Endometrial microvascular endothelial cells (primary cell): ENCODE results near the gene CBARP. TPM values are rescaled to one million over a fixed set of nuclear protein-coding genes. Genes with fewer than 3 reads are reported as not detected.
"Not testable (repeated sequence)": the region's sequence is repeated elsewhere in the genome, so short reads cannot be mapped to it uniquely, and the experiment has no call there.

Experiments
- in situ Hi-C: cut with HindIII; loops from 2 replicates; pipeline ENCODE4 v1.10.0; 2017; ENCODE audit warnings: low sequenced_read_pairs, low pct_unique_long_range_greater_than_20kb; ENCODE audit errors: inconsistent ontology term
- total RNA-seq: library from RNA; depleted of rRNA; stranded (reverse); fragments of >200 nt; gene quantifications from one replicate; pipeline ENCODE4 v1.2.3, GENCODE V29; 2015; ENCODE audit errors: inconsistent ontology term

Gene CBARP
- total RNA-seq, 1 donor from 2014 or later: 0.74 TPM

DNA sequence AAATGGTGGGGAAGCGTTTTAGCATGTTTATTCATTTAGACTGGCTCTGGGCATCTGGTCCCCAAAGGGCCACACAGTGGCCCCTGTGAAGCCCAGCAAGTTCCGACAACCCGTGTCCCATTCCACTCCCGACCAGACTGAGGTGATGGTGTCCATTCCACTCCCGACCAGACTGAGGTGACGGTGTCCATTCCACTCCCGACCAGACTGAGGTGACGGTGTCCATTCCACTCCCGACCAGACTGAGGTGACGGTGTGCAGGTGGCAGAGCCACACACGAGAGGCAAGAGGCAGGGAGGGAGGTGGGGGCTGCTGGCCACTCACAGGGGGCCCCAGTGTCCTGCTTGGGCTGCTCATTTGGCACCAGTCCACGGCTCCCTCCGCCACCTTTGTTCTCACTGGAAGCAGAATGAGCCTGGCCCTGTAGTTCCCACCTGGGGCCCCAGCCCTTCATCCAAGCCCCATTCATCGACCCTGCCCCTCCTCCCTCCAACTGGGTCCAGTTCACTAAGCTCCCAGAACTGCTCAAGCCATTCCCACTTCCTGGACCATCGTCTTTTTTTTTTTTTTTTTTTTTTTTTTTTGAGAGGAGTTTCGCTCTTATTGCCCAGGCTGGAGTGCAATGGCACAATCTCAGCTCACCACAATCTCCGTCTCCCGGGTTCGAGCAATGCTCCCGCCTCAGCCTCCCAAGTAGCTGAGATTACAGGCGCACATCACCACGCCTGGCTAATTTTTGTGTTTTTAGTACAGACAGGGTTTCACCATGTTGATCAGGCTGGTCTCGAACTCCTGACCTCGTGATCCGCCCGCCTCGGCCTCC lies 8.7 kb upstream of the CBARP start:
- in situ Hi-C loops: not testable (repeated sequence)

DNA sequence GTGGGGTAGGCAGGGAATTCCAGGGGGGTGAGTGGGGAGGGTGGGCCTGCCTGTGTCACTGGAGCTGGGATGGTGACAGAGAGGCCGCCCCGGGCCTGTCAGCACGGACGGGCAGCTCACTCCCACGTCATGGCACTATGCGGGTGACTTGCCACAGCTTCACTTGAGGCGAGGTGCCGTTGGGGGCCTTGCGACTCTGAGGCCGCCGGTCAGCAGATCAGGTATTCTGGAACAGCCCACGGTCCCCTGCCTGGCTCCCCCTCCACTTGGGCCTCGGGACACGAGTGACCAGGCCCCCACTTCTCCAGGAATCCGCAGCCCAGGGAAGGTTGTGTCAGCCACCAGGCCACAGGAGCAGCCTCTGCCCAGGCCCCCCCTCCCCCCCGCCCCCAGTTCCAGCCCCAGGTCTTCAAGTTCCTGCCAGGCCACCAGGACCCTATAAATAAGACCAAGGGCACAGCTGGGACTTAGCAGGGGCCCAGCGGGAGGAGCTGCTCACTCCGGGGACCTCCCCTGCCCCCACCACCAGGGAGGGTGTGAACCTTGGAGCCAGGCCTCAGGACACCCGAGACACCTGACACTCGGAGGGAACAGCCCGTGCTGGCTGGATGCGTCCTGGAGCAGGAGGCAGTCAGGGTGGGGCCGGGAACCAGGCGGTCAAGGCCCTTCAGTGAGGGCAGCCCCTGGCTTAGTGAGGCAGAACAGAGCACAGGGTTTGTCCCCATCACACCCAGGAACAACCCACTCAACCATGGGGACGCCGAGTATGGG lies 7.9 kb upstream of the CBARP start:
- in situ Hi-C loops: no loop called here

DNA sequence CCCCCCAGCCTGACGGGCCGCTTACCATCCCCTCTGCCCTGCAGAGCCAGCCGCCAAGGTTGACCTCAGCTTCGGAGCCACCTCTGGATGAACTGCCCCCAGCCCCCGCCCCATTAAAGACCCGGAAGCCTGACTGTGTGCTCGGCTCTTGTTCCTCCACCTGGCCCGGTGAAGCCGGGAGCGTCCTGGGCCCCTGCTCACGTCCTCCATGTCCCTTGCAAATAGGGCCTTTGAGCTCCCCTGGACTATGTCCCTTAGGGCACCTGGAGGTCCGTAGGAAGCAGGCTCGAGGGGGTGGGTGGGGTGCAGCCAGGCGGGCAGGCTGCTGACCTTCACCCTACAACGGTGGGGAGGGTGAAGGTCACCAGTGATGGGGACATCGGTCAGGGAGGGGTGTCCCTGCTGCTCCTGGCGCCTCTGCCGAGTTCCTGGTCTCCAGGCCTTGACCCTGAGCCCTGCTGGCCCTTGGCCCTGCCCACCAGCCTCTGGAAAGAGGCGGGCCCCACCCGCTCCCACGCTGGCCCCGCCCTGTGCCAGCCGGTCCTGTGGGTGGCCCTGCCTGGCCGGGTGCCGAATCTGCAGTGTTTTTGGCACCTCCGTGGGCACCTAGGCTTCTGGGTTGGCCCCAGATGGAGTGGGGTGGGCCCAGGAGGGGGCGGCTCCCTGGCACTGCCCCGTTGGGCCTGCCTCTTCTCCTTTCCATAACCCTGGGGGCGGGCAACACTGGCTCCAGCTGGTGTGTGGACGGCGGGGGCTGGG lies 7.1 kb upstream of the CBARP start:
- in situ Hi-C loops: no loop called here

DNA sequence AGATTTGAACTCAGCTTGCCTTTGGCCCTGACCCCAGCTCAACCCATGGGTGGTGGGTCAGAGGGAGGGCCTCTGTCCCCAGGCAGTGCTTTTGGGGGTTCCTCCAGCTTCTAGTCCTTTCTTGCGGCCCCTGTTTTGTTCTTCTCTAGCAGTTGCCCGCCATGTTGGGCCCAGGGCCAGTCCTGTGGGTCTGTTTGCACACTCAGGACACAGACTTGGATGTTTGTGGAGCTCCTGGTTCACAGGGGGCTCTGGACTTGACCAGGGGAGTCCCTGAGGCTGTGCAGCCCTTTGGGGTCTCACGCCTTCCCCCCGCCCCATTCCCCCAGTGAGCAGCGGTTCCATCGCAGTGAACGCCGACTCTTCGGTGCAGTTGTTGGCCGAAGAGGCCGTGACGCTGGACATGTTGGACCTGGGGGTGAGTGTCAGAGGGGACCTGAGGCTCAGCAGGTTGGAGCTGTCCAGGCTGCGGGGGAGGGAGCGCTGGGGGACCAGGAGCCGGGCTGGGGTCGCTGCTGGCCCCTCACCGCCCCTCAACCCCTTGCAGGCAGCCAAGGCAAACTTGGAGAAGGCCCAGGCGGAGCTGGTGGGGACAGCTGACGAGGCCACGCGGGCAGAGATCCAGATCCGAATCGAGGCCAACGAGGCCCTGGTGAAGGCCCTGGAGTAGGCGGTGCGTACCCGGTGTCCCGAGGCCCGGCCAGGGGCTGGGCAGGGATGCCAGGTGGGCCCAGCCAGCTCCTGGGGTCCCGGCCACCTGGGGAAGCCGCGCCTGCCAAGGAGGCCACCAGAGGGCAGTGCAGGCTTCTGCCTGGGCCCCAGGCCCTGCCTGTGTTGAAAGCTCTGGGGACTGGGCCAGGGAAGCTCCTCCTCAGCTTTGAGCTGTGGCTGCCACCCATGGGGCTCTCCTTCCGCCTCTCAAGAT lies 6.2 kb upstream of the CBARP start:
- in situ Hi-C loops: no loop called here

- in situ Hi-C loops: no loop called here
These were observed 3.8 kb upstream of the CBARP start, which contains the start of gene ATP5F1D for GRCh38 chr19:1241417-1242095. ATP5F1D (plus strand) TSS chr19:1241751; CDS start chr19:1241851, 100 bp downstream.

DNA sequence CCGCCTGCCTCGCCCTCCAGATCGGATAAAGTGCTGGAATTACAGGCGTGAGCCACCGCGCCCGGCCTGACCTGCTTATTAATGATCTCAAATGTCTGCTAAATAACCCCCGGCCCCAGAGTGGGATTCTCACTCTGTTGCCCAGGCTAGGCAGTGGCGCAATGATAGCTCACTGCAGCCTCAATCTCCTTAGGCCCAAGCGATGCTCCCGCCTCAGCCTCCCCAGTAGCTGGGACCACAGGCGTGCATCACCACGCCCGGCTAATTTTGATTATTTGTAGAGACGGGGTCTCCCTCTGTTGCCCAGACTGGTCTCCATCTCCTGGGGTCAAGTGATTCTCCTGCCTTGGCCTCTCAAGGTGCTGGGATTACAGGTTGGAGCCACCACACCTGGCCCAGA lies 3.1 kb upstream of the CBARP start:
- in situ Hi-C loops: no loop called here

DNA sequence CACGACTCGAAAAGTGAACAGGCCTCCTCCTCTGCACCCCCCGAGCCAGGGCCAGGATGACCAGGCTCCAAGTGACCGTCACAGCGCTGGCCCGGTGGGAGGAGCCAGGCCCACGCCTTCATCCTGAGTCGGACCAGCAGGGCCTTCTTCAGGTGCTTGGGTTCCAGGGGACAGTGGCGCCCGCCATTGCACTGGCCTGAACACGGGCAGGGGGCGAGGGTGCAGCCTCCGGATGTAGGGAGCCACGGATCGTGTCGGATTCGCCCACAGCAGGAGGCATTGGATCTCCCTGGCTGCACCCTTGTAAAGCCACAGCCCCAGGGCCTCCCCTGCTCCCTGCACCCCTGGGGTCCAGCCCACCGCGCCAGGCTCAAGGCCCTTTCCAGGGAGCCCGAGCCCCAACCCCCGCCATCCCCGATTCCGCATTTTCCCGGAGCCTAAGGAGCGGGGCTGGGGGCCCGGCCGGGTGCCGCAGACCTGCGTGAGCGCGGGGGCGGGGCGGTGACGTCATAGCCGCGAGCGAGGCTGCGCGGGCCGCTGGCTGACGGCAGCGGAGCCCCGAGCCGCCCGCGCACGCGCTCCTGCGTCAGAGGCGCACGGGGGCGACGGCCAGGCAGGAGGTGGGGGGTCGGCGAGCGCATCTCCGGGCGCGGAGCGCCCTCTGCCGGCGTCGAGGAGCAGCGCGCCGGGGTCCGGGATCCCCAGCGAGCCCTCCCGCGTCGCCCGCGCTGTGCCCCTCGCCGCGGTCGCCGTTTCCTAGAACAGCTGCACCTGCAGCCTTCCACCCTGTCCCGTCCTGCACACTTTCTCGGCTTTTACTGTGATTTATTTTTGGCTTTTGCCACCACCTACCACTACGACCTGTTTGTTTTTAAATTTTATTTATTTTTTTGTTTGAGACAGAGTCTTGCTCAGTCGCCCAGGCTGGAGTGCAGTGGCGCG lies 2.3 kb upstream of the CBARP start:
- in situ Hi-C loops: no loop called here

DNA sequence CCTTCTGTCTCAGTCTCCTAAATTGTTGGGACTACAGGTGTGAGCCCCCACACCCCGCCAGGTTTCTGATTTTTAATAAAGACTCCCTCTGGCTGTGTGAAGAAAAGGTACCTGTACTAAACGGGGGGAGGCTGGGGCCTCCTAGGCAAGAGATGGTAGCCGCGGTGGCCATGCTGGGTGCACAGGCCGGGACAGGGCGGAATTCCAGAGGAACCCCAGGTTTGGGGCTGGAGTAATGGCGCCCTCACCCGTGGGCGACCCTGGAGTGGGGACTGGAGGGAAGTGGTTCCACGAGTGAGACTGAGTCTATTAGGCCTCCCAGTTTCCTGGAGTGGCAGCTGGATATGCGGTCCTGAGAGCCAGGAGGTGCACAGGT lies 1.6 kb upstream of the CBARP start:
- in situ Hi-C loops: no loop called here

DNA sequence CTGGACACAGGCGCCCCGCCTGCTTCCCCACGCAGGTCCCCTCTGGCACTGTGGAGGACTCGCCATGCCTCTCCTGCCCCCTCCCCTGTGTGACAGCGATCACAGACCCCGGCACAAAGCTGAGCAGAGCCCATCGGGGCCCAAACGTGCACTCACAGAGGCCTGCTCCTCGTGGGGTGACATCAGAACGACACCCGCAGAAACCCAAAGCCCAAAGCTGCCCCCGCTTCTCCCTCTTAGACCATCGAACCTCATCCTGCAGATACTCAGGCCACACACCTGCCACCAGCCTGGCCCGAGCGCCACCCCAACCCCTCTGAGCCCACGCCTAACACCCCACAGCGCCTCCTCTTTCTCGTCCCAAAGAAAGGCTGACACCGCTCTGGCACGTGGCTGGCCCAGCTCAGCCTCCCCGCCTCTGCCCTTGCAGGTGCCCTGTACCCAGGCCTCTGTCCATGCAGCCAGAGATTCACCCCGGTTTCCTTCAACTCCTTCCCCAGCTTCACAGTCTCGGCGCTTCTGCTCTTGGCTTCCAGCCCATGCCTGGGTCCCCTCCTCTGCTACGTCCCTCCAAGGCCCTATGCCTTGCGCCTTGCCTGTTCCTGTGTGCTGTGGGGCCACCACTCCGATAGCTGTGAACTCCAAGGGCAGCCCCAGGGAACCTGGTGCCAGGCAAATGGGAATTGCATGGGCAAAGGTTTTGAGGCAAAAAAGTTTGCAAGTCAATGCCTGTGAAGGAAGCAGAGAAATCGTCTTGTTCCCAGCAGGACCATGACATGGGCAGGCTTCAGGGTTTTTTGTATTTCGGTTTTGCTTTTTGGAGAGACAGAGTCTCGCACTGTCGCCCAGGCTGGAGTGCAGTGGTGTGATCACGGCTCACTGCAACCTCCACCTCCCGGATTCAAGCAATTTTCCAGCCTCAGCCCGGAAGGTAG lies 831 bp upstream of the CBARP start:
- in situ Hi-C loops: no loop called here

DNA sequence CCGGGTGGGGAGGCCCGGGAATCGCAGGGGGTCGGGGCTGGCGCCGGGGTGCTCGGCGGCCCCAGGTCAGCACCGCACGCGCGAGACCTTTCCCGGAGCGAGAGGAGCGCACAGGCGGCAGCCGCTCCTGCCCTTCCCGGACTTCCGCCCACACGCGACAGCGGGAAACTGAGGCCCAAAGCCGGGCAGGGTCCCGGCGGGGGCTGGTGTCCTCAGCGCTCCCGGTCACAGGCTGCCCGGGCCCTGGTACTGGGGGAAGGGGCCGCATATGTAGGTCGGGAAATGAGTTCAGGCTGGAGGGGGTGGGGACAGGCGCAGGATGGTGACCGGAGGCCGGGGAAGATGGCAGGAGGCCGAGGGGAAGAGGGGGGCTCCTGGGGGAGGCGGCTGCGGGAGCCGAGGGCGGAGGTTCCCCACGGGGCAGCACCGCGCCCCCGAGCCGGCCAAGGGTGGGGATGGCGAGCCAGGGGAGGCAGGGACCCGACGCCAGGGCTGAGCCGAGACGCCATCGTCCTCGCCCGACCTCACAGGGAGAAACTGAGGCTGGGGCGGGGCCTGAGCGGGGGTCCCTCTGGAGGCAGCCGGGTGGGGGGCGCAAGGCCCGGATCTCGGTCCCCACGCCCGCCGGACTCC lies 662 bp downstream of the CBARP start:
- in situ Hi-C loops: no loop called here

DNA sequence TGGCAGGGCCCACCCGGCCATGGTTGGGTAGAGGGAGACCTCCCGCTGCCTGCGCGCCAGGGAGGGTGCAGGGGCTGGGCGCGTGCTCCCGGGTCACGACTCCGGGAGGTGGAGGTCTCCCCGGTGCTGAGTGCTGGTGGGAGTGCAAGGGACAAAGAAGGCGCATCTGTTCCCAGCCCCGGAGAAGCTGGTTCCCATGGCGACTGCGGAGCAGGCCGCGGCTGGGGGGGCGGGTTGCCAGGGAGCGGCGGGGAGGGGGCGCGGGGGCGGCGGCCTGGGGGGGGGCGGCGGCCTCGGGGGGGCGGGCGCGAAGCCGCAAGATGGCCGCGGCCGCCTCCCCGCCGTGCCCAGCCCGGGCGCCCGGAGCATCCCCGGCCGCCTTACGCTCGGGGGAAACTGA lies 1.2 kb downstream of the CBARP start:
- in situ Hi-C loops: no loop called here

DNA sequence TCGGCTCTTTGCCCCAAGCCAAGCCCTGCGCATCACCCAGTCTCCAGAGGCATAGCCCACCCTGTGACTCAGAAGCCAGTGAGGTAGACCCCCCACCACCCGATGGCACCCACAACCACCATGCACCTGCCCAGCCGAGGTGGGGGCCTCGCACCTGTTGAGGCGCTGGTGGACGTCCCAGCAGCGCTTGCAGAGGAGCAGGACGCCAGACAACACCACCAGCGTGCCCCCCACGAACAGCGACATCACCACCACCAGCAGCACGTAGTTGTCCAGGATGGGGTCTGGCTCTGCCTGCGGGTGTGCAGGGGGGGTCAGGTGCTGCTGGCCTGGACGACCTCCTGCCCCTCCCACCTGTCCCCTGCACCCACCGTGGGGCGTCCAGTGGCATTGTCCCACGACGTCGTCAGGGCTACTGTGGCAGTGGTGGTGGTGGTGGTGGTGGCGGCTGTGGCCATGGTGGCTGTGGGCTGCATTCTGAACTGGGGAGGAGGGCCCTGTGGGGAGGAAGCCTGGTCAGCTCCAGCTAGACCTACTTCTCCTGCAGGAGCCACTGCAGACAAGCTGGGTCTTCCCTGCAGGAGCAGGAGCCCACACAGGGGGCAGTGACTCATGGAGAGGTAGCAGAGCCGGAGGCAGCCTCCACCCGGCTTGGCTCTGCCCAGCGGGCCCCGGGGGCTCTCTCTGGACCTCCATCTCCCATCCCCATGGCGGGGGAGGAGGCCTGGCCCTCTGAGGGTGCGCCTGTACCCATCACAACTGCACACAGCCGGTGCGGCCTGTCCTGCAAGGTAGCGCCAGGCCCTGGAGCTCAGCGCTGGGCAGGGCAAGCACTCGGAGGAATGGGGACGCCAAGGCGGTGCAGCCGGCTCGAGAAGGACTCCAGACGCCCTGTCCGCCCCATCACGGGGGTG lies 1.9 kb downstream of the CBARP start:
- in situ Hi-C loops: no loop called here

DNA sequence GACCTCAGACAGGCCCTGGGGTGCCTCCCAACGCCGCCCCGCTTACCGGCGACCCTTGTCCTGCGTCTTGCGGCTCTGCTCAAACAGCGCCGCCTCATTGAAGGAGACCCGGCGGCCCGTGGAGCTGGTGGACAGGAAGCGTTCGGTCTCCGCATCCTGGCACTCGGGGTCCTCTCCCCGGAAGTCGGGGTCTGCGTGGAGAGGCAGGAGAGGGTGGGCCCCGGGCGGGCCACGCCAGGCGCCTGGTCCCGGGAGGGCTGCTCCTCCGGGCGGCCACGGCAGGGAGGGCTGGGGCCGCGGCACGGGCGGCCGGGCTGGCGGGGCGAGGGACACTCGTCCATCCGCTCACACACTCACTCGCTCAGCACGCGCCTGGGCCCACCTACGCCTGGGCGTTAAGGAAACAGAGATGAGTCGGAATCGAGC lies 2.8 kb downstream of the CBARP start:
- in situ Hi-C loops: no loop called here

DNA sequence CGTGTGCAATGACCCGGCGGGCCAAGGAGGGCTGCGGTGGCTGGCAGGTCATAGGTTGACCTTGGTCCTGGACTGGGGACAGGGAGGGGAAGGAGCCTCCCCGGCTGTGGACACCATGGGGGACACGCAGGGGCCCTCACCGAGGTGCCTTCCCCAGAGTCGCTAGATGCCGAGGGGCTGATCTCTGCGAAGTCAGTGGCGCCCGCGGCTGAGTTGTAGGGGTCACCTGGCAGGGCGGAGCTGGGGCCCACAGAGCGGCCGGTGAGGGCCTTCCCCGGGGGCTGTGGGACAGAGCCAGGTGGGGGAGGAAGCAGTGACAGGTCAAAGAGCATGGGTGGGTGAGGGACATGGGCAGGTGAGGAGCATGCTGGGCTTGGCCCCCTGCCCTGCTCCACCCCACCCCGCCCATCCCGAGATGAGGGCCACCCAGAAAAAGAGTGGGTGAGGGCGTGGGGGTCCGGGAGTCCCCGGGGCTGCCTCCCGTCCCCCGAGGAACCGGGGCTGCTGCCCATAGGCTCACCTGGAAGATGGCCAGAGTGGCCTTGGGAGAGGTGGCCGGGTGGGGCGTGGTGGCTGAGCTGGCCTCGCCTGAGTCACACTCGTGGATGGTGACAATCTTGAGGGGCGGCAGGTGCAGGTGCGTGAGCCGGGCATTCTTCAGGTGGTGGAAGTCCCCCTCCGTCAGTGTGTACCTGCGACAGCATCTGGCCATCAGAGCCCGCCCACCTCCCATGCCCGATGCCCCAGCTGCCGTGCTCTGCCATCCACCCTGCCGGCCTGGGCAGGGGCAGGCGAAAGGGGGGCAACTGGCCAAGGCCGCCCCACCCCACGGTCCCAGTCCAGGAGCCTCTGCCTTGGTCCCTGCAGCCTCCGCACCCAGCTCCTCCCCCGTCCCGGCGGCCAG lies 3.5 kb downstream of the CBARP start:
- in situ Hi-C loops: no loop called here
